ENCODE results near the gene PDAP1. TPM values are rescaled to one million over a fixed set of nuclear protein-coding genes. Genes with fewer than 3 reads are reported as not detected.

The PDAP1 gene
- total and polyA plus RNA-seq, 2 of the 13 experiments (the other 11 are each of a cell fraction or from before 2014, with no cell fraction given): 13.0 to 100 TPM

DNA sequence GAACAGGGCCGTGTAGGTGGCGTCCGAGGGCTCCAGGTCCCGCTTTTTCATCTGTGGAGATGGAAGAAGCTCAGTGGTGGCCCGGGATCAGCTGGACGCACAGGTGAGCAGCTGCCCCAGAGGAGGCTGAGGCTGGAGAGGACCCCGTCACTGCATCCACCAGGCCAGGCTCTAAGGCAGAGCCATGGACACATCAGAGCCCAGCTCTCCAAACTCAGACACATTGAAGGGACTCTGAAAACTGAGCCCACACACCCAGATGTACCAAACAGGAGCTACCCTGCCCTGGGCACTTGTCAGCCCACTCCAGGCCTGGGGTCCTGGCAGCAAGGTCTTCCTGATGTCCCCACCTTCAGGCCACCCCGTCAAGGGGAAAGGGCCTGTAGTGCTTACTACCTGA, 21.4 kb upstream of the PDAP1 start:
- POLR2A ChIA-PET: interaction anchor here (1.1 kb wide), 1 partner anchor 9 kb away, joined by 3 read pairs; the partner anchor contains the start of genes CPSF4 and PTCD1
- no peak overlapping the region for H3K4me3 ChIP-seq (replicated peaks in 1 of 3; ENCODE audit: insufficient read depth in 1 of 3, low read depth in 2 of 3, low read length in 3 of 3)

DNA sequence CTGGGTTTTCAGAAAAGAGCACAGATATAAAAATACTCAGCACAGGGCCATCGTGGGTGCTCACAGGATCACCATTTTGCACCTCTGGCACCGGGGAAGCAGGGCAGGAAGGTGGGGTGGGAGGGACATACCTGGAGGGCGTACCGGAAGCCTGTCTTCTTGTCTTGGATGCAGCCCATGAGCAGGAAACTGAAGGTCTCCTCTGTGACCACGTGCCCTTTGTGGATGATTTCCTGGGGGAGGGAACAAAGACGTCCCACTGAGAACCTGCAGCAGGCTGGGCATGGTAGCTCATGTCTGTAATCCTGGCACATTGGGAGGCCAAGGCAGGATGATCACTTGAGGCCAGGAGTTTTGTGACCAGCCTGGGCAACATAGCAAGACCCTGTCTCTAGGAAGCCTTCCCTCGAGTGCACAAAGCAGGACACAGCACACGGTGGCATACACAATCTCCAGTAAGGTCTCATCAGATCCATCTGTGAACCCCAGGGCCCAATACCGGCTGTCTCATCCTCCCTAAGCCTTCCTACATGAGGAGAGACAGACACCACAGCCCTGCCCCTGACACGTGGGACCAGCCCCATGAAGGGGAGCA, 20.7 kb upstream of the PDAP1 start:
- no peak overlapping the region for H3K9ac ChIP-seq (ENCODE audit: insufficient read depth, low read depth, low read length)
- POLR2A ChIA-PET: interaction anchor here (1.1 kb wide), 1 partner anchor 9 kb away, joined by 3 read pairs; the partner anchor contains the start of genes CPSF4 and PTCD1
- in situ Hi-C loops (cut with HindIII; ENCODE audit: extremely low pct_ligation_motif_present, low pct_unique_long_range_greater_than_20kb) (no loop called here), intact Hi-C loops (cut with micrococcal nuclease; ENCODE audit: unreplicated experiment) (no loop called here)
- FAIRE-seq (no peak), ATAC-seq (no peak), DNase-seq (ENCODE audit: low spot score) (no peak)
- no peaks in the 10 kb centered on the region for H3K27me3 ChIP-seq (ENCODE audit: control insufficient read depth in 1 of 2, insufficient read depth in 2 of 2, low read length in 2 of 2)
- WGBS (ENCODE audit: low lambda C conversion rate): 96% methylated on average over 5 of the region's 10 CpGs
- H3K27ac ChIP-seq (ENCODE audit: extremely low read length, insufficient read depth, low read length): no peak overlapping the region
- BruUV-seq (replicated peaks): no TSS peak
- H4K20me1 ChIP-seq (ENCODE audit: insufficient read depth, low read length): no peaks in the 10 kb centered on the region
- H3K9me3 ChIP-seq (ENCODE audit: low read length): no peaks in the 10 kb centered on the region
- CTCF ChIA-PET (ENCODE audit: low intra/inter-chr PET ratio, low total read pairs): no interaction called here
- H3K4me2 ChIP-seq (ENCODE audit: low read depth, low read length): no peak overlapping the region
- H3K4me1 ChIP-seq (ENCODE audit: insufficient read depth, low read length): peaks cover 24% of the 10 kb centered on the region
- H3K4me3 ChIP-seq (replicated peaks in 1 of 3; ENCODE audit: insufficient read depth in 1 of 3, low read depth in 2 of 3, low read length in 3 of 3): no peak overlapping the region
- H3K36me3 ChIP-seq (replicated peaks in 1 of 2; ENCODE audit: control insufficient read depth in 1 of 2, insufficient read depth in 2 of 2, low read length in 2 of 2): peaks cover 15 to 34% of the 10 kb centered on the region in 2 experiments
- no peaks in the 10 kb centered on the region for H3K79me2 ChIP-seq (ENCODE audit: insufficient read depth, low read length)
- H2AFZ ChIP-seq (ENCODE audit: low read length): no peak overlapping the region
- TF ChIP-seq ARHGAP35 (CRISPR knock-in tag; IDR thresholded peaks at IDR 0.05; ENCODE audit: borderline replicate concordance): no peak
- no peak for TF ChIP-seq KMT2A (CRISPR knock-in tag; IDR thresholded peaks at IDR 0.05)
- TF ChIP-seq, protein P1, sequence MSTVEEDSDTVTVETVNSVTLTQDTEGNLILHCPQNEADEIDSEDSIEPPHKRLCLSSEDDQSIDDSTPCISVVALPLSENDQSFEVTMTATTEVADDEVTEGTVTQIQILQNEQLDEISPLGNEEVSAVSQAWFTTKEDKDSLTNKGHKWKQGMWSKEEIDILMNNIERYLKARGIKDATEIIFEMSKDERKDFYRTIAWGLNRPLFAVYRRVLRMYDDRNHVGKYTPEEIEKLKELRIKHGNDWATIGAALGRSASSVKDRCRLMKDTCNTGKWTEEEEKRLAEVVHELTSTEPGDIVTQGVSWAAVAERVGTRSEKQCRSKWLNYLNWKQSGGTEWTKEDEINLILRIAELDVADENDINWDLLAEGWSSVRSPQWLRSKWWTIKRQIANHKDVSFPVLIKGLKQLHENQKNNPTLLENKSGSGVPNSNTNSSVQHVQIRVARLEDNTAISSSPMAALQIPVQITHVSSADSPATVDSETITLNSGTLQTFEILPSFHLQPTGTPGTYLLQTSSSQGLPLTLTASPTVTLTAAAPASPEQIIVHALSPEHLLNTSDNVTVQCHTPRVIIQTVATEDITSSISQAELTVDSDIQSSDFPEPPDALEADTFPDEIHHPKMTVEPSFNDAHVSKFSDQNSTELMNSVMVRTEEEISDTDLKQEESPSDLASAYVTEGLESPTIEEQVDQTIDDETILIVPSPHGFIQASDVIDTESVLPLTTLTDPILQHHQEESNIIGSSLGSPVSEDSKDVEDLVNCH (CRISPR knock-in tag; IDR thresholded peaks at IDR 0.05): no peak
- TF ChIP-seq IKZF1 (IDR thresholded peaks at IDR 0.05): no peak
- TF ChIP-seq, protein P2, sequence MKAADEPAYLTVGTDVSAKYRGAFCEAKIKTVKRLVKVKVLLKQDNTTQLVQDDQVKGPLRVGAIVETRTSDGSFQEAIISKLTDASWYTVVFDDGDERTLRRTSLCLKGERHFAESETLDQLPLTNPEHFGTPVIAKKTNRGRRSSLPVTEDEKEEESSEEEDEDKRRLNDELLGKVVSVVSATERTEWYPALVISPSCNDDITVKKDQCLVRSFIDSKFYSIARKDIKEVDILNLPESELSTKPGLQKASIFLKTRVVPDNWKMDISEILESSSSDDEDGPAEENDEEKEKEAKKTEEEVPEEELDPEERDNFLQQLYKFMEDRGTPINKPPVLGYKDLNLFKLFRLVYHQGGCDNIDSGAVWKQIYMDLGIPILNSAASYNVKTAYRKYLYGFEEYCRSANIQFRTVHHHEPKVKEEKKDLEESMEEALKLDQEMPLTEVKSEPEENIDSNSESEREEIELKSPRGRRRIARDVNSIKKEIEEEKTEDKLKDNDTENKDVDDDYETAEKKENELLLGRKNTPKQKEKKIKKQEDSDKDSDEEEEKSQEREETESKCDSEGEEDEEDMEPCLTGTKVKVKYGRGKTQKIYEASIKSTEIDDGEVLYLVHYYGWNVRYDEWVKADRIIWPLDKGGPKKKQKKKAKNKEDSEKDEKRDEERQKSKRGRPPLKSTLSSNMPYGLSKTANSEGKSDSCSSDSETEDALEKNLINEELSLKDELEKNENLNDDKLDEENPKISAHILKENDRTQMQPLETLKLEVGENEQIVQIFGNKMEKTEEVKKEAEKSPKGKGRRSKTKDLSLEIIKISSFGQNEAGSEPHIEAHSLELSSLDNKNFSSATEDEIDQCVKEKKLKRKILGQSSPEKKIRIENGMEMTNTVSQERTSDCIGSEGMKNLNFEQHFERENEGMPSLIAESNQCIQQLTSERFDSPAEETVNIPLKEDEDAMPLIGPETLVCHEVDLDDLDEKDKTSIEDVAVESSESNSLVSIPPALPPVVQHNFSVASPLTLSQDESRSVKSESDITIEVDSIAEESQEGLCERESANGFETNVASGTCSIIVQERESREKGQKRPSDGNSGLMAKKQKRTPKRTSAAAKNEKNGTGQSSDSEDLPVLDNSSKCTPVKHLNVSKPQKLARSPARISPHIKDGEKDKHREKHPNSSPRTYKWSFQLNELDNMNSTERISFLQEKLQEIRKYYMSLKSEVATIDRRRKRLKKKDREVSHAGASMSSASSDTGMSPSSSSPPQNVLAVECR (CRISPR knock-in tag; IDR thresholded peaks at IDR 0.05; ENCODE audit: borderline replicate concordance): no peak
- no peak for TF ChIP-seq ZNF891 (CRISPR knock-in tag; IDR thresholded peaks at IDR 0.05)
- no peak for TF ChIP-seq PCBP1 (IDR thresholded peaks at IDR 0.05; ENCODE audit: borderline replicate concordance, low read depth, low read length)
- TF ChIP-seq AKAP8 (CRISPR knock-in tag; IDR thresholded peaks at IDR 0.05): no peak
- TF ChIP-seq SUZ12 (IDR thresholded peaks at IDR 0.05; ENCODE audit: low read depth, low read length): no peak
- TF ChIP-seq ZNF329 (CRISPR knock-in tag; IDR thresholded peaks at IDR 0.05; ENCODE audit: low read depth): no peak
- no peak for TF ChIP-seq HIVEP1 (CRISPR knock-in tag; IDR thresholded peaks at IDR 0.05)

More for the DNA sequence above, 21.4 kb upstream of the PDAP1 start:
- no peaks in the 10 kb centered on the region for H3K9me3 ChIP-seq (ENCODE audit: low read length)
- no peaks in the 10 kb centered on the region for H3K27me3 ChIP-seq (ENCODE audit: control insufficient read depth in 1 of 2, insufficient read depth in 2 of 2, low read length in 2 of 2)
- peaks cover 12 to 30% of the 10 kb centered on the region in 2 experiments for H3K36me3 ChIP-seq (replicated peaks in 1 of 2; ENCODE audit: control insufficient read depth in 1 of 2, insufficient read depth in 2 of 2, low read length in 2 of 2)
- 94% methylated on average over 6 of the region's 8 CpGs for WGBS (ENCODE audit: low lambda C conversion rate)
- H2AFZ ChIP-seq (ENCODE audit: low read length): no peak overlapping the region
- H3K4me1 ChIP-seq (ENCODE audit: insufficient read depth, low read length): peaks cover 24% of the 10 kb centered on the region
- TF ChIP-seq SKI (IDR thresholded peaks at IDR 0.05; ENCODE audit: partially characterized antibody): no peak
- TF ChIP-seq KLF16 (CRISPR knock-in tag; IDR thresholded peaks at IDR 0.05): no peak
- no peak overlapping the region for H3K4me2 ChIP-seq (ENCODE audit: low read depth, low read length)
- ATAC-seq: no peak
- intact Hi-C loops (cut with micrococcal nuclease; ENCODE audit: unreplicated experiment) (no loop called here), in situ Hi-C loops (cut with HindIII; ENCODE audit: extremely low pct_ligation_motif_present, low pct_unique_long_range_greater_than_20kb) (no loop called here)
- no peaks in the 10 kb centered on the region for H3K79me2 ChIP-seq (ENCODE audit: insufficient read depth, low read length)
- H4K20me1 ChIP-seq (ENCODE audit: insufficient read depth, low read length): no peaks in the 10 kb centered on the region
- CTCF ChIA-PET (ENCODE audit: low intra/inter-chr PET ratio, low total read pairs): no interaction called here
- BruUV-seq (replicated peaks): no TSS peak
- no peak overlapping the region for H3K9ac ChIP-seq (ENCODE audit: insufficient read depth, low read depth, low read length)
- no peak for FAIRE-seq
- no peak overlapping the region for H3K27ac ChIP-seq (ENCODE audit: extremely low read length, insufficient read depth, low read length)
- no peak for DNase-seq (ENCODE audit: low spot score)
